Cardiac muscle cell (in vitro differentiated cells and primary cell): Measurements from ENCODE around the gene HBG2. TPM values are rescaled to one million over a fixed set of nuclear protein-coding genes. Genes with fewer than 3 reads are reported as not detected.

Experiments
- DNase-seq, 2 donors: peaks; one replicate each; pipeline versions ENCODE4 v3.0.0 to v3.0.0-alpha.2; 2010 to 2017; ENCODE audit warnings: low read depth in 1 of 2, low spot score in 1 of 2
- H3K27ac ChIP-seq: fragments of 200-600 bp; sonication (generic); 2 replicates; pipeline ENCODE4 v1.5.1; 2016
- H3K27me3 ChIP-seq: fragments of 200-600 bp; sonication (generic); 2 replicates; pipeline ENCODE4 v1.6.0; 2016; ENCODE audit warnings: control low read depth
- H3K36me3 ChIP-seq: fragments of 200-600 bp; sonication (generic); 2 replicates; pipeline ENCODE4 v1.5.1; 2016; ENCODE audit warnings: control low read depth
- H3K4me1 ChIP-seq: fragments of 200-600 bp; sonication (generic); 2 replicates; pipeline ENCODE4 v1.8.1; 2017; ENCODE audit warnings: low read depth, mild to moderate bottlenecking, mixed run types
- H3K4me3 ChIP-seq: fragments of 200-600 bp; sonication (generic); 2 replicates; pipeline ENCODE4 v1.5.1; 2016; ENCODE audit warnings: mild to moderate bottlenecking
- H3K9me3 ChIP-seq: fragments of 200-600 bp; sonication (generic); 2 replicates; pipeline ENCODE4 v1.5.1; 2017; ENCODE audit warnings: low read depth, mild to moderate bottlenecking, control low read depth
- polyA plus RNA-seq: library from polyadenylated mRNA; unstranded; fragments of >200 nt; fragmentation: Nextera tagmentation; extraction: Ambion mirVana; gene quantifications from 2 replicates; pipeline ENCODE4 v1.2.1, GENCODE V29; 2016
- total RNA-seq: library from RNA; depleted of rRNA; stranded (reverse); fragments of >200 nt; gene quantifications from 2 replicates; pipeline ENCODE4 v1.2.3, GENCODE V29; 2016
- TF ChIP-seq, protein P1 (sequence below): IDR thresholded peaks from 2 replicates; pipeline ENCODE4 v1.5.1; 2012; ENCODE audit warnings: low read depth, mild to moderate bottlenecking, low read length

HBG2 gene
- total and polyA plus RNA-seq, 2 experiments from 2014 or later, result not detected

DNA sequence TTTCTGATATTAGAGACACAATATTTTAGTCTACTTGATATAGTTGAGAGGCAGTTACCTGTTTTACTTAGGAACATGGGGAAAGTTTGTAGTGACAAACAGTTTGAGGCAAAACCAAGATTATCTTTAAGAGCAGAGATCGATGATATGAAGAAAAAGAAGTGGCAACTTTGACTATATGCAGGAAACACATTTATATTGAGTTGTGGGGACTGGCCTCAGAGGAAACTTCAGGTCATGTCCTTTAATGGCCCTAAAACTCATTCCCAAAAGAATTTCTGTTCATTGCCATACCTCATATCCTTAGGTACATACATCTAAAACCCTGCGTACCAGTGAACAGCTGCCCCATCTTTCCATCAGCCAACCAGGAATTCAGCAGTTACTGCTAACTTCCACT, 9.4 kb downstream of the HBG2 start:
- TF ChIP-seq, protein P1, sequence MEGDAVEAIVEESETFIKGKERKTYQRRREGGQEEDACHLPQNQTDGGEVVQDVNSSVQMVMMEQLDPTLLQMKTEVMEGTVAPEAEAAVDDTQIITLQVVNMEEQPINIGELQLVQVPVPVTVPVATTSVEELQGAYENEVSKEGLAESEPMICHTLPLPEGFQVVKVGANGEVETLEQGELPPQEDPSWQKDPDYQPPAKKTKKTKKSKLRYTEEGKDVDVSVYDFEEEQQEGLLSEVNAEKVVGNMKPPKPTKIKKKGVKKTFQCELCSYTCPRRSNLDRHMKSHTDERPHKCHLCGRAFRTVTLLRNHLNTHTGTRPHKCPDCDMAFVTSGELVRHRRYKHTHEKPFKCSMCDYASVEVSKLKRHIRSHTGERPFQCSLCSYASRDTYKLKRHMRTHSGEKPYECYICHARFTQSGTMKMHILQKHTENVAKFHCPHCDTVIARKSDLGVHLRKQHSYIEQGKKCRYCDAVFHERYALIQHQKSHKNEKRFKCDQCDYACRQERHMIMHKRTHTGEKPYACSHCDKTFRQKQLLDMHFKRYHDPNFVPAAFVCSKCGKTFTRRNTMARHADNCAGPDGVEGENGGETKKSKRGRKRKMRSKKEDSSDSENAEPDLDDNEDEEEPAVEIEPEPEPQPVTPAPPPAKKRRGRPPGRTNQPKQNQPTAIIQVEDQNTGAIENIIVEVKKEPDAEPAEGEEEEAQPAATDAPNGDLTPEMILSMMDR, result no peak
- Histone ChIP-seq H3K36me3 (no peaks in the 10 kb centered on the region), H3K9me3 (no peaks in the 10 kb centered on the region), H3K27me3 (no peaks in the 10 kb centered on the region), H3K4me1 (no peaks in the 10 kb centered on the region), H3K27ac (no peak overlapping the region), H3K4me3 (no peak overlapping the region)
- DNase-seq, result no peak

DNA sequence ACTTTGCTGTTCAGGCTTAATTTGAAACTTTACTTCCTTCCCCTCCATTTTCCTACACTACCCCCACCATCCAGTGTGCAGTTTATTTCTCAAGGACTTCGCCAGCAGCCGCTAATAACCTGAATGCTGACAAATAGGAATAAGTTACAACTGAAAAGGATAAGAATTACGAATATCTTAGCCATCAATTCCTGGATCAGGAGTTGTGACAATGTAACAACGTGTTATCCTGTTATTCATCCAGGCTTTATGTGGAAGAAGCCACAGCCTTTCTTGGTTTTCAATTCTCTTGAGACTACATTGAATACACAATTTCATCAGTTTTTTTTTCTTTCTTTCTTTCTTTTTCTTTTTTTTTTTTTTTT, 10.8 kb downstream of the HBG2 start:
- DNase-seq, result no peak
- Histone ChIP-seq H3K36me3 (no peaks in the 10 kb centered on the region), H3K4me3 (no peak overlapping the region), H3K27me3 (no peaks in the 10 kb centered on the region), H3K27ac (no peak overlapping the region), H3K4me1 (no peaks in the 10 kb centered on the region), H3K9me3 (no peaks in the 10 kb centered on the region)
- TF ChIP-seq, protein P1, result no peak

DNA sequence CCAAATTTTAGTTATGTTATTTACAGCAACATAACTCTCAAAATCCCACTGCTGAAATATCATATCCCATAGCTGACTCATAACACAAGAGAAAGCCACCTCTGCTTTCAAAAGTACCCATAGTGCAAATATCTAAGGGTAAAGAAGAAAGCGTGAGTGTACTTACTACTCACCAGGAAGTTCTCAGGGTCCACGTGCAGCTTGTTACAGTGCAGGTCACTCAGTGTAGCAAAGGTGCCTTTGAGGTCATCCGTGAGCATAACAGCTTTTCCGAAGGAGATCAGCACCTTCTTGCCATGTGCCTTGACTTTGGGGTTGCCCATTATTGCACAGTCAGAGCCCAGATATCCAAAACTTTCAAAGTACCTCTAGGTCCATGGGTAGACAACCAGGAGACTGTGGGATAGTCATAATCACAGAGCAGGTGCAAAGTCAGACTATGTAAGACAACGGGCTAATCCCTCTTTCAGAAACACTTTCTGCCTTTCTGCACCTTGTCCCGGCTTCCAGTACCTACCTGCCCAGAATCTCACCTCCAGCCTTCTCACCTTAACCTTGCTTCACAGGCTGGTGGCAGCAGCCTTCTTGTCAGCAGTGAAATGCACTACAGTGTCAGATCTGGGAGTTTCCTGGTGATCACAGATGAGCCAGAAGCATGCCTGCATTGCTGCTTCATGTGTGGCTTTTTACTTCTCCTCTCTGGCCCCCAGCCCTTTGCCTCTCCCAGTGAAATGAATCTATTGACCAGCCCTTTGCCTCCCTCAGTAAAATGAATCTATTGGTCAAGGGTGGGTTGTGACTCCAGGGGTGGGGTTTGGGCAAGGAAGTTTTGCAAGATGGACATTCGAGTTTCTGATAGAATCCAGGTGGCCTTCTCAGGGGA, 11.4 kb downstream of the HBG2 start:
- no peaks in the 10 kb centered on the region for H3K27me3 ChIP-seq

DNA sequence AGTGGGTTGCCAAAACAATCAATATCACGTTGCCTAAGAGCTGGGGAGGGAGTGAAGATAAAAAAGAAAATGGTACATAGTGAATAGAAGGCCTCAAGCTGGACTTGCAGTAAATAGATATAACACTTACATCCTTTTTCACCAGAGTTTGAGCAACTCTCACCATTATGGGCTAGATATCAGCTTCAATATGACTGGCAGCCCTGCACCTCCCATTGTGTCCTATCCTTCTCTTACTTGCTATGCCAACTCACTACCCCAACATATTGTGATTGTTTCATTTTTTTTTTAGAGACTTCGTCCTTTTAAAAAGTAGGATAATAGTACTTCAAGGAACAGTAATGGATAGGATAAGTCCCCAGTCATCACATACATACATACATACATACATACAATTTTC, 12.4 kb downstream of the HBG2 start:
- no peaks in the 10 kb centered on the region for H3K9me3 ChIP-seq
- no peaks in the 10 kb centered on the region for H3K27me3 ChIP-seq
- DNase-seq, result no peak
- H3K4me3 ChIP-seq, result no peak overlapping the region
- TF ChIP-seq, protein P1, result no peak
- H3K4me1 ChIP-seq, result no peaks in the 10 kb centered on the region
- H3K27ac ChIP-seq, result no peak overlapping the region
- H3K36me3 ChIP-seq, result no peaks in the 10 kb centered on the region

More for the DNA sequence above, 11.4 kb downstream of the HBG2 start:
- Histone ChIP-seq H3K4me3 (no peak overlapping the region), H3K4me1 (no peaks in the 10 kb centered on the region), H3K36me3 (no peaks in the 10 kb centered on the region), H3K9me3 (no peaks in the 10 kb centered on the region), H3K27ac (no peak overlapping the region)
- TF ChIP-seq, protein P1, result no peak
- no peak for DNase-seq

DNA sequence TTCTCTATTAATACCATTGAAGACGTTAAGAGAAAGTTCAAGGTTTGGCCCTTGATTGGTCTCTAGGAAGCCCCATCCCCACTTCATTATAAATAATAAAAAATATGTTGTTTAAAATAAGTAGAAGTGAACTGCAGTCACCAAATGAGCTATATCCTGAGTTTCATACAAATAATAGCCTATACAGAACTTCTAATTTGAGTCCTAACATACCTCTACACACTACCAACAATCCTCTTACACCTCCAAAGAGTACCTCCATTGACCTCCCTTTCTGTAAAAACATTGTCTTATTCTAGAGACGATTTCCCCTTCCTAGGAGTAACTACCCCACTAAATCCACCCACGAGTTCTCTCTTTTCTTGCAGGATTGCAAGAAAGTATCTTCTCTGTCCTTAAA, 13.1 kb downstream of the HBG2 start:
- no peaks in the 10 kb centered on the region for H3K9me3 ChIP-seq

More for the DNA sequence above, 13.1 kb downstream of the HBG2 start:
- no peak for DNase-seq
- H3K4me1 ChIP-seq, result no peaks in the 10 kb centered on the region
- no peak overlapping the region for H3K4me3 ChIP-seq
- no peaks in the 10 kb centered on the region for H3K27me3 ChIP-seq
- TF ChIP-seq, protein P1, result no peak
- no peaks in the 10 kb centered on the region for H3K36me3 ChIP-seq
- no peak overlapping the region for H3K27ac ChIP-seq
